ENCODE measurements around the gene TRUB1.

Gene TRUB1

GRCh38 chr10:114987995-114988394 lies 50.0 kb downstream of the TRUB1 start:
- DNase-seq = no peak

GRCh38 chr10:114990586-114990985 lies 52.6 kb downstream of the TRUB1 start:
- no peak for DNase-seq

DNA sequence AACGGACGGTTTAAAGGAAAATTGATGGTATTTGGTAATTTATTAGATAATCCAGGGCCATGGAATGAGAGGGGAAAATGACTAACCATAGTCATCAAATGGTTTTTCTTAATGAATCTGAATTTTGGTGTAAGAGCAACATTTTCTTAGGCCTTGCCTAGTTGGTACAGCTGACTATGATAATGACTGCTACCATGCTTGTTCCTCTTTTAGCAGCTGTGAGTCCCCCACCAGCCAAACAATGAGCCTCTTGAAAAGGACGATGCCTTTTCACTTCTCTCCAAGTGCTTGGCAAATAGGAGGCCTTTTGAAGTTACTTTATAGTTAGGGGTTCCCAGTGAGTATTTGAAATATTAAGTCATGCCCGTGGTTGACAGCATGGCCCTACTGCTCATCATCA lies 53.0 kb downstream of the TRUB1 start:
- DNase-seq = no peak

DNA sequence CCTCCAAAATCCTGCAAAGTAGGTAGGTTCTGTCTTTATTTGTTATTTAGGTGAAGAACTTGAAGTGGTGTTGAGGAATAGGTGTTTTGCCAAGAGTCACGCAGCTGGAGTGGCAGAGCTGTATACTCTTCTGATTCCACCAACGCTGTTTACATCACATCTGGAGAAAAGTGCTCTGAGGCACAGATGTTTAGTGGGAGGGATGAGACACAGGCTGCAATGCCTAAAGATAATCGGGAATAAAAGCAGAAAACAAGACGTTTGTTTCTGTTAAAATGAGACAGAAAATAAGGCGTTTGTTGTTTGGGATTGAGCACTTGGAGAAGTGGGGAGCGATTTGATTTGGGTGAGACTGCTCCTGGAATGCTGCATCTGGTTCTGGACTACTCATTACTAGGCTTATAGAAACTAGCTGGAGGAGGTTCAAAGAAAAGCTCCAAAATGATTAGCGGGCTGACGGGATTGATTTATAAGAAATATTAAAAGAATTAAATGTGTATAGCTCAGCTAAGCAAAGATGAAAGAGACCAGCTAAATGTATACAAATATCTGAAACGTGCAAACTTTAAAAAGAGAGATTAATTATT lies 54.3 kb downstream of the TRUB1 start:
- no peak for DNase-seq

DNA sequence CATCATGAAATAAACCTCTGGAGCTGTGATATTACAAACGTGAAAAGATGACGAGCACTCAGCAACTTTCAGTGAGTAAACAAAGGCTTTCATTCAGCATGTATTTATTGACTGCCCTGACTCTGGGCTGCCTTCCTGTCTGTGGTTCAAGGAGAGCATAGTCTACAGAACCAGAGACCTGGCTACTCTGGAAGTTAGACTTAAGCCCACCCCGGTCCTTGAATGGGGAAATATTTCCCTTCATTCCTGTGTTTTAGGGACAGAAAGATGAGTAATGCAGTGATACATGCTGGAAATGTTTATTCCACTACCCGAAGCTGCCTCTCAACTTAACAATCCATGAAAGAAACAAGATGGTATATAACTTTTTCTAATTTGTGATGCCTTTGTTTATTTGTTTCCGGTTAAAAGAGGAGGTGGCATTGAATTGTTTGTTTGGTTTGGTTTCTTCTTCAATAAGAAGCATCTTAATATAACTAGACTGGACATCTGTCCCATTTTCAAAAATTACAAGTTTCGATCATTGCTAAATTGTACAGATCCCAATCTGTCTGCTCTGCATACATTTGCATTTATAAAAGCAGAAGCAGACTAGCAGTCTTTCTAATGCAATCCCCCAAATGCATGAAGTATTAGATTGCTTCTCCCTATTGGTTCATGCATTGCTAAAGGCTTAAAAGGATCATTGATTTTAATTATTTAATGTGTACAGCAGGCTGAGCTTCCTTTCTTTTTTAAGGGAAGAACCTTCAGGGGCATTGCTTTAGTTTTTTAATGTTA lies 57.7 kb downstream of the TRUB1 start:
- DNase-seq = no peak

DNA sequence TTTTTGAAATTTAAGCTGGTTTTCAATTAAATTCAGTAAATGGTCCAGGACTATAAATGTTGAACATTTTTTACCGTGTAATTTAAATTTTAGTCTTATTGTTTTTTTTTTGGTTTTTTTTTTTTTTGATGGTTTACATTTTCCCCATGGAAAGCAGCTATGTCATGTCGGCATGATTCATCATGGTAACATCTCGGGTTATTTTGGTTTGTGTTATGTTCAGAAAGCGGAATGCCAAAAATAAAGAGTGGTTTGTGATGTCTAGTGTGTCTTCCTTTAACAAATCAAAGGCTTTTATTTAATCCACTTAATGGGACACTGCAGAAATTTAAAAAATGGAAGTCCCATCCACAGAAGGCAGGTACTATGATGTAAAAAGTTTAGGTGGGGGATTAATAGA lies 58.5 kb downstream of the TRUB1 start:
- DNase-seq = no peak

DNA sequence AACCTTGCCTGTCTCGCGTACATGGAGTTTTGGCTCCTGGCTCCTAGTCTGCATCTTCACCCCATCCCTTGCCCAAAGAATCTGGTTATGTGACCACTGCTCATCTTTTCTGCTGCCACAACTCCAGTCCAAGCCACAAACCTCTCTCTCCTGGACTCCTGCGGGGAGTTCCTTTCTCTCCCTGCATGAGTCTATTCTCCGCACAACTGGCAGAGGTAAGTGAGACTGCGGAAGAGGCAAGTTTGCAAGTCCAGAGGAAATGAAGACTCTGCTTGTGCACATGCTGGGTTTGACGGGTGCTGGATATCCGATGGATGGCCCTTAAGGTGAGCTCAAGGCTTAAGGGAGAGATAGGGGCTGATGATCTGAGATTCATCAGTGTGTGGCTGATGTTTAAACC lies 61.0 kb downstream of the TRUB1 start:
- DNase-seq = no peak

- no peak for DNase-seq
Measured at GRCh38 chr10:115001506-115002381, 63.7 kb downstream of the TRUB1 start.

DNA sequence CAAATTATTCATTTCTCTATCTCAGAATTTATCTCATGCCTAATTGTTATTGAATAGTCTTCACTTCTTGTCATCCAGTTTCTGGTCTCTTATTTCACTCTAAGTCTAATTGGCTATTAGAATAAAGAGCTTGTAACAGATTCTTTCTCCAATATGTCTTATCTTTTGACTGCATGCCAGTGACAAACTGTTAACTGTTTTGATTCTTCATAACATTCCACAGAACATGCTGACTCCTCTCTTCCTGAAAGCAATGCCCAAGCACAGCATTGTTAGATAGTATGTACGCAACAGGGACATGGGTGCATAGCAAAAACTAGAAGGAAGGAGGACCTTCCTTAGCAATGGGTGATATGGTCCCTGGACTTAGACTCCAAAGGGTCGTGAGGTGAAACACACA lies 65.4 kb downstream of the TRUB1 start:
- DNase-seq = no peak

GRCh38 chr10:115004236-115004862 lies 66.4 kb downstream of the TRUB1 start:
- no peak for DNase-seq

GRCh38 chr10:115005771-115006170 lies 67.8 kb downstream of the TRUB1 start:
- no peak for DNase-seq

DNA sequence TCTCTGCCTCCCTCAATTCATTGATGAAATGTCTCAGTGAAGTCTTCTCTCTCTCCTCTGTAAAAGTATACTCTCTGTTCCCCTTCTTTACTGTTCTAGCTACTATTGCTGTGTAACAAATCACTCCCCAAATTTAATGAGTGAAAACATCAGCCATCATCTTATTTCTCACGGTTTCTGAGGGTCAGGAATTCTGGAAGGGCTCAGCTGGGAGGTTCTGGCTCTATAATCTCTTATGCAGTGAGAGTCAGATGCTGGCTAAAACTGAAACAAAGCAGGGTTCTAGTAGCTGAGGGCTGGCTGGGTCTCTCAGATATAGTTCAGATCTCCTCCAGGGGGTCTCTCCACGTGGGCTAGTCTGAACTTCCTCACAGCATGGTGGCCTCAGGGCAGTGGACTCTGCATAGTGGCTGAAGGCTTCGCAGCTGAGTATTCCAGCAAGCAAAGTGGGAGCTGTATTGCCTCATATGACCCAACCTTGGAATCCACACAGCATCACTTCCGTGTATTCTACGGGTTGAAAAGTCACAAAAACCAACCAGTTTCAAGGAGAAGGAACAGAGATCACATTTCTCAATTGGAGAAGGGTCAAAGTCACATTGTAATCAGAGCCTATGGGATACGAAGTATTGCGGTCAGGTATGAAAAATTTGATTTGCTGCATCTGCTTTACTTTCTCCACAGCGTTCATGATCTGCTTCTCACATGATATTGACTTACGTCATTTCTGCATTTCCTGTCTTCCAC lies 80.4 kb downstream of the TRUB1 start:
- DNase-seq = no peak

- DNase-seq = no peak
Measured at GRCh38 chr10:115020449-115020848, 82.5 kb downstream of the TRUB1 start.

GRCh38 chr10:115022733-115023132 lies 84.7 kb downstream of the TRUB1 start:
- no peak for DNase-seq

DNA sequence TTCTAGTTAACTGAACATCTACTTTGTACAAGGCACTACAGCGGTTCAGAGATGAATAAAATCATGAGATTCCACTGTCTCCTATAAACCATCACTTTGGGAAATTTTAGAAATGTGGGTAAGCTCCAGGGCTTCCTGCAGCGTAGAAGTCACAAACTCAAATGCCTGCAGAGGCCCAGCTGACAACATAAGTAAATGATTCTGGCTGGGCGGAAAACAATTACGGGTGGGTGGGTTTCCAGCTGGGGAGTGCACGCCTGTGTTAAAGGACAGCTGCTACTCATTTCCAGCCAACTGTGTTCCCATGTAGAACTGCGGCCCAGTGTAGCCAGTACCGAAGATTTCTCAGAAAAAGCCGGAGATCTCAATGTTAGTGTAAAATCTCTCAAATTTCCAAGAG lies 85.7 kb downstream of the TRUB1 start:
- DNase-seq = no peak

- no peak for DNase-seq
Measured at GRCh38 chr10:115024371-115024770, 86.4 kb downstream of the TRUB1 start.

DNA sequence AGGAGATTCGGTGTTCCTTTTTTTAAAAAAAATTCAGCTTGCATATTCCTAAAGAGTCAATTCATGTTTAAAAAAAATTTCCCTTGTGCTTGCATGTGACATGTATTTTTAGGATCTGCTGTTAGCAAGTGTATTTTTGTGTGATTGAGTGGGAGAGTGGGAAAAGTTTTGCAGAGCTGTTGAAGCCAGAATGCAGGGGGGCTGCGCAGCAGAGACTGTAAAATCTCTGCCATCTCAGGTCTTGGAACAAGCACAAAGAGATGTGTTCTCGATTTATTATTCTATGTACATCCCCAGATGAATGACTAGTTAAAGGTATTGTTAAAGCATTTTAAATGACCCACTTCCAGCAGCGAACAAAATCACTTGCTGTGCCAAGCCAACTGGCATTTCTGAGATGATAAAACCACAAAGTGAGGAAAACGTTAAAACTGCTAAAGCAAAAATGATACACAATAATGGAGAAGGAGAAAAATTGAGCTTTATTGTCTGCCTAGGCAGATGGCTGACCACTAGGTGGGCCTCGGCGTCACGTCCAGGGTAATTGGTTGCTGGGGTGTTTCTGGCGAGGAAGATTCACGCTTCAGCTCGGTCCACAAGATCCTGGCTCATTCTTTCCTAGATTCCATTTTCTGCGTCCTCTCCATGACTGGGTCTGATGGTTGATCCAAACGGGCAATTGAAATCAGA lies 88.2 kb downstream of the TRUB1 start:
- DNase-seq = no peak

GRCh38 chr10:115026746-115027140 lies 88.7 kb downstream of the TRUB1 start:
- no peak for DNase-seq

Measured in inflammatory macrophage treated with lipopolysaccharide for 1 hour (primary cell).